Bronchial epithelial cell (primary cell): Measurements from ENCODE around the gene ADGRA1. TPM values are rescaled to one million over a fixed set of nuclear protein-coding genes. Genes with fewer than 3 reads are reported as not detected.

Experiments
- DNase-seq: peaks from one replicate; pipeline ENCODE4 v3.0.0-alpha.2; 2010; ENCODE audit warnings: low read depth
- FAIRE-seq: peaks from 2 replicates; lab custom pipeline; 2011; peaks lifted over from hg19 to GRCh38; lab: Jason Lieb, UNC
- H3K27me3 ChIP-seq: 2 replicates; pipeline ENCODE4 v1.5.1; 2011; ENCODE audit warnings: low read length; ENCODE audit not compliant: control insufficient read depth, insufficient read depth
- H3K36me3 ChIP-seq: 2 replicates; pipeline ENCODE4 v1.5.1; 2011; ENCODE audit warnings: low read length; ENCODE audit not compliant: control insufficient read depth, insufficient read depth
- H3K4me3 ChIP-seq: 2 replicates; pipeline ENCODE4 v1.5.1; 2011; ENCODE audit warnings: mild to moderate bottlenecking, low read depth, low read length, control low read depth
- CTCF ChIP-seq: IDR thresholded peaks from 2 replicates; pipeline ENCODE4 v1.5.1; 2011; ENCODE audit warnings: mild to moderate bottlenecking, moderate library complexity, low read length, control low read depth, inconsistent platforms; ENCODE audit not compliant: insufficient read depth, severe bottlenecking
- total RNA-seq: library from RNA; depleted of rRNA; stranded (reverse); fragments of >200 nt; gene quantifications from 2 replicates; pipeline ENCODE4 v1.2.1, GENCODE V29; 2014

ADGRA1 gene
- total RNA-seq, 1 donor from 2014 or later: not detected

GRCh38 chr10:133079836-133080682 is 7.7 kb upstream of the ADGRA1 start:
- no peak for TF ChIP-seq CTCF
- DNase-seq (no peak), FAIRE-seq (no peak)
- H3K36me3 ChIP-seq: no peaks in the 10 kb centered on the region
- H3K4me3 ChIP-seq: no peak overlapping the region
- no peaks in the 10 kb centered on the region for H3K27me3 ChIP-seq

GRCh38 chr10:133080683-133081040 is 7.1 kb upstream of the ADGRA1 start:
- Histone ChIP-seq H3K27me3 (no peaks in the 10 kb centered on the region), H3K4me3 (no peak overlapping the region), H3K36me3 (no peaks in the 10 kb centered on the region)
- no peak for TF ChIP-seq CTCF
- FAIRE-seq: no peak
- no peak for DNase-seq

- no peak for FAIRE-seq
- Histone ChIP-seq H3K36me3 (no peaks in the 10 kb centered on the region), H3K27me3 (no peaks in the 10 kb centered on the region)
These were observed 6.1 kb upstream of the ADGRA1 start for GRCh38 chr10:133081636-133082035.

GRCh38 chr10:133082685-133083421 is 4.9 kb upstream of the ADGRA1 start:
- DNase-seq: no peak
- no peaks in the 10 kb centered on the region for H3K36me3 ChIP-seq
- no peak for TF ChIP-seq CTCF
- H3K27me3 ChIP-seq: no peaks in the 10 kb centered on the region
- no peak for FAIRE-seq
- H3K4me3 ChIP-seq: no peak overlapping the region

More at GRCh38 chr10:133081636-133082035, 6.1 kb upstream of the ADGRA1 start:
- DNase-seq: no peak
- TF ChIP-seq CTCF: no peak
- H3K4me3 ChIP-seq: no peak overlapping the region

- no peak for TF ChIP-seq CTCF
- no peak for DNase-seq
- no peak overlapping the region for H3K4me3 ChIP-seq
- no peak for FAIRE-seq
- H3K36me3 ChIP-seq: no peaks in the 10 kb centered on the region
- no peaks in the 10 kb centered on the region for H3K27me3 ChIP-seq
These were observed 4.2 kb upstream of the ADGRA1 start for GRCh38 chr10:133083422-133084100.
